Mucosa of rectum (tissue), 2 donors: ENCODE measurements around the gene GNAQ.

Experiments used
- H3K27ac ChIP-seq, 2 donors: one replicate each; pipeline ENCODE4 v1.7.0; 2013; ENCODE audit warnings: inconsistent platforms in 2 of 2, low read depth in 2 of 2, low read length in 2 of 2
- H3K27me3 ChIP-seq, 2 donors: one replicate each; pipeline ENCODE4 v1.7.0; 2013; ENCODE audit warnings: low read length in 2 of 2; ENCODE audit not compliant: control insufficient read depth in 2 of 2, insufficient read depth in 2 of 2
- H3K36me3 ChIP-seq, 2 donors: one replicate each; pipeline ENCODE4 v1.7.0; 2013; ENCODE audit warnings: low read length in 2 of 2; ENCODE audit not compliant: control insufficient read depth in 2 of 2, insufficient read depth in 2 of 2
- H3K4me1 ChIP-seq, 2 donors: one replicate each; pipeline ENCODE4 v1.7.0; 2013; ENCODE audit warnings: low read length in 2 of 2, mild to moderate bottlenecking in 1 of 2; ENCODE audit not compliant: control insufficient read depth in 2 of 2, insufficient read depth in 2 of 2
- H3K4me3 ChIP-seq, 2 donors: one replicate each; pipeline ENCODE4 v1.7.0; 2013; ENCODE audit warnings: low read length in 2 of 2
- H3K9ac ChIP-seq, 2 donors: one replicate each; pipeline ENCODE4 v1.7.0; 2013; ENCODE audit warnings: low read length in 2 of 2, low read depth in 1 of 2, mild to moderate bottlenecking in 1 of 2
- H3K9me3 ChIP-seq, 2 donors: one replicate each; pipeline ENCODE4 v1.7.0; 2013; ENCODE audit warnings: low read length in 2 of 2; ENCODE audit not compliant: control insufficient read depth in 2 of 2
- donor health status: healthy.
- donor health status: Normal muscosa, but diverticular disease.

Gene GNAQ

GRCh38 chr9:77951369-77951768 lies 80.2 kb downstream of the GNAQ start:
- Histone ChIP-seq H3K9me3 (no peaks in the 10 kb centered on the region), H3K4me1 (peaks cover 25 to 44% of the 10 kb centered on the region in 2 donors), H3K27me3 (no peaks in the 10 kb centered on the region), H3K36me3 (no peaks in the 10 kb centered on the region), H3K9ac (no peak overlapping the region), H3K4me3 (no peak overlapping the region), H3K27ac (no peak overlapping the region)

- Histone ChIP-seq H3K4me3 (no peak overlapping the region), H3K36me3 (no peaks in the 10 kb centered on the region), H3K27me3 (no peaks in the 10 kb centered on the region), H3K4me1 (peaks cover 36 to 59% of the 10 kb centered on the region in 2 donors), H3K9me3 (no peaks in the 10 kb centered on the region), H3K9ac (no peak overlapping the region), H3K27ac (no peak overlapping the region)
Measured at GRCh38 chr9:77949751-77950436, 81.7 kb downstream of the GNAQ start.

- no peaks in the 10 kb centered on the region for H3K9me3 ChIP-seq
- no peak overlapping the region for H3K4me3 ChIP-seq
- H3K27ac ChIP-seq, result peak overlapping the region; percentile 53 to 68
- no peaks in the 10 kb centered on the region for H3K36me3 ChIP-seq
- peaks cover 27 to 49% of the 10 kb centered on the region in 2 donors for H3K4me1 ChIP-seq
- H3K27me3 ChIP-seq, result no peaks in the 10 kb centered on the region
- H3K9ac ChIP-seq, result no peak overlapping the region
Measured at GRCh38 chr9:77947651-77948050, 84.0 kb downstream of the GNAQ start.

- Histone ChIP-seq H3K9me3 (no peaks in the 10 kb centered on the region), H3K36me3 (no peaks in the 10 kb centered on the region), H3K27me3 (no peaks in the 10 kb centered on the region), H3K27ac (peak overlapping the region; percentile 53 to 68), H3K4me3 (peak overlapping the region in 1 of 2 donors; percentile 35), H3K4me1 (peaks cover 27 to 49% of the 10 kb centered on the region in 2 donors), H3K9ac (no peak overlapping the region)
Measured at GRCh38 chr9:77946969-77947620, 84.5 kb downstream of the GNAQ start.

GRCh38 chr9:77946296-77946695 lies 85.3 kb downstream of the GNAQ start:
- Histone ChIP-seq H3K36me3 (no peaks in the 10 kb centered on the region), H3K4me3 (peak overlapping the region in 1 of 2 donors; percentile 35), H3K27me3 (no peaks in the 10 kb centered on the region), H3K27ac (peak overlapping the region; percentile 53 to 68), H3K9me3 (no peaks in the 10 kb centered on the region), H3K4me1 (peaks cover 27 to 49% of the 10 kb centered on the region in 2 donors), H3K9ac (no peak overlapping the region)

- Histone ChIP-seq H3K4me3 (no peak overlapping the region), H3K27me3 (no peaks in the 10 kb centered on the region), H3K9ac (no peak overlapping the region), H3K4me1 (peaks cover 27 to 49% of the 10 kb centered on the region in 2 donors), H3K9me3 (no peaks in the 10 kb centered on the region), H3K27ac (peak overlapping the region; percentile 43 to 72), H3K36me3 (no peaks in the 10 kb centered on the region)
Measured at GRCh38 chr9:77945798-77946197, 85.8 kb downstream of the GNAQ start.

GRCh38 chr9:77944556-77945243 lies 86.9 kb downstream of the GNAQ start:
- Histone ChIP-seq H3K36me3 (no peaks in the 10 kb centered on the region), H3K9me3 (no peaks in the 10 kb centered on the region), H3K9ac (peak overlapping the region; percentile 16 to 20), H3K27ac (peak overlapping the region; percentile 72 to 73), H3K27me3 (no peaks in the 10 kb centered on the region), H3K4me1 (peaks cover 27 to 43% of the 10 kb centered on the region in 2 donors), H3K4me3 (peak overlapping the region; percentile 2 to 50)

GRCh38 chr9:77943057-77943456 lies 88.6 kb downstream of the GNAQ start:
- peaks cover 27 to 39% of the 10 kb centered on the region in 2 donors for H3K4me1 ChIP-seq
- H3K36me3 ChIP-seq, result no peaks in the 10 kb centered on the region

GRCh38 chr9:77939149-77939668 lies 92.4 kb downstream of the GNAQ start:
- Histone ChIP-seq H3K27me3 (no peaks in the 10 kb centered on the region), H3K9ac (no peak overlapping the region), H3K9me3 (no peaks in the 10 kb centered on the region), H3K27ac (no peak overlapping the region), H3K36me3 (no peaks in the 10 kb centered on the region), H3K4me3 (no peak overlapping the region), H3K4me1 (peaks cover 0 to 4% of the 10 kb centered on the region in 2 donors)

More at GRCh38 chr9:77943057-77943456, 88.6 kb downstream of the GNAQ start:
- Histone ChIP-seq H3K9me3 (no peaks in the 10 kb centered on the region), H3K27ac (no peak overlapping the region), H3K27me3 (no peaks in the 10 kb centered on the region), H3K9ac (no peak overlapping the region), H3K4me3 (no peak overlapping the region)

GRCh38 chr9:77938163-77938562 lies 93.4 kb downstream of the GNAQ start:
- no peak overlapping the region for H3K9ac ChIP-seq
- no peaks in the 10 kb centered on the region for H3K27me3 ChIP-seq
- peaks cover 0 to 2% of the 10 kb centered on the region in 2 donors for H3K4me1 ChIP-seq
- H3K27ac ChIP-seq, result no peak overlapping the region
- H3K4me3 ChIP-seq, result no peak overlapping the region
- H3K9me3 ChIP-seq, result no peaks in the 10 kb centered on the region
- H3K36me3 ChIP-seq, result no peaks in the 10 kb centered on the region
